HepG2 (cell line): ENCODE results near the gene ARHGEF16. TPM values are rescaled to one million over a fixed set of nuclear protein-coding genes. Genes with fewer than 3 reads are reported as not detected.

ENCODE experiments used
- CBX5 ChIP-seq: sonication (generic); formaldehyde crosslinking; IDR thresholded peaks from 2 replicates; pipeline ENCODE4 v1.4.0; 2020; ENCODE audit warnings: missing genetic modification reagents, borderline replicate concordance
- CTCF ChIP-seq: sonication (generic); formaldehyde crosslinking; IDR thresholded peaks from 2 replicates; pipeline ENCODE4 v1.5.0; 2020; ENCODE audit warnings: mild to moderate bottlenecking, missing genetic modification reagents, moderate library complexity
- MNT ChIP-seq: fragments of 450-650 bp; IDR thresholded peaks from 2 replicates; pipeline ENCODE4 v1.6.1; 2016
- NFAT5 ChIP-seq: sonication (generic); formaldehyde crosslinking; IDR thresholded peaks from 2 replicates; pipeline ENCODE4 v1.4.0; 2020; ENCODE audit warnings: missing genetic modification reagents
- NFE2L1 ChIP-seq: sonication (generic); formaldehyde crosslinking; IDR thresholded peaks from 2 replicates; pipeline ENCODE4 v1.4.0; 2020; ENCODE audit warnings: missing genetic modification reagents, mild to moderate bottlenecking, borderline replicate concordance
- PATZ1 ChIP-seq: sonication (generic); formaldehyde crosslinking; IDR thresholded peaks from 2 replicates; pipeline ENCODE4 v1.4.0; 2020; ENCODE audit warnings: missing genetic modification reagents
- STAG1 ChIP-seq: sonication (generic); formaldehyde crosslinking; IDR thresholded peaks from 2 replicates; pipeline ENCODE4 v1.4.0; 2020; ENCODE audit warnings: missing genetic modification reagents
- ZBTB7B ChIP-seq: sonication (generic); formaldehyde crosslinking; IDR thresholded peaks from 2 replicates; pipeline ENCODE4 v1.4.0; 2020; ENCODE audit warnings: missing genetic modification reagents
- ZFP36 ChIP-seq: fragments of 150-350 bp; IDR thresholded peaks from 2 replicates; pipeline ENCODE4 v1.6.1; 2018; ENCODE audit warnings: borderline replicate concordance, low read length, low read depth; ENCODE audit not compliant: partially characterized antibody
- ZNF232 ChIP-seq: sonication (generic); formaldehyde crosslinking; IDR thresholded peaks from 2 replicates; pipeline ENCODE4 v1.4.0; 2020; ENCODE audit warnings: missing genetic modification reagents, borderline replicate concordance
- ZNF253 ChIP-seq: sonication (generic); formaldehyde crosslinking; IDR thresholded peaks from 2 replicates; pipeline ENCODE4 v1.8.0; 2022; ENCODE audit warnings: mild to moderate bottlenecking, missing genetic modification reagents, borderline replicate concordance
- ZNF543 ChIP-seq: sonication (generic); formaldehyde crosslinking; IDR thresholded peaks from 2 replicates; pipeline ENCODE4 v1.4.0; 2020; ENCODE audit warnings: mild to moderate bottlenecking, missing genetic modification reagents
- ZNF580 ChIP-seq: IDR thresholded peaks from 2 replicates; pipeline ENCODE4 v1.6.1; 2016; ENCODE audit warnings: low read depth, borderline replicate concordance
- ZNF678 ChIP-seq: sonication (generic); formaldehyde crosslinking; IDR thresholded peaks from 2 replicates; pipeline ENCODE4 v1.4.0; 2020; ENCODE audit warnings: mild to moderate bottlenecking, missing genetic modification reagents
- ZNF800 ChIP-seq: sonication (generic); formaldehyde crosslinking; IDR thresholded peaks from 2 replicates; pipeline ENCODE4 v1.4.0; 2020; ENCODE audit warnings: missing genetic modification reagents
- polyA plus RNA-seq, 8 experiments: library from polyadenylated mRNA; depleted of rRNA in 3 of 8; stranded (reverse) in 7 of 8; unstranded in 1 of 8; fragments of >200 nt; fragmentation: Illumina TruSeq in 4 of 8; extraction: Trizol in 4 of 8; gene quantifications; 2 replicates each; pipeline versions ENCODE4 v1.2.1 to v1.2.3, GENCODE V29; 2011 to 2016; ENCODE audit warnings: low read depth in 4 of 8, missing spikeins in 1 of 8, mixed read lengths in 1 of 8; ENCODE audit not compliant: insufficient read depth in 1 of 8
- total RNA-seq, 5 experiments: library from RNA; depleted of rRNA; stranded (reverse); fragments of >200 nt; fragmentation: Illumina TruSeq; extraction: Trizol; gene quantifications; 2 replicates each; pipeline ENCODE4 v1.2.3, GENCODE V29; 2016; ENCODE audit warnings: low read depth in 1 of 5

Gene ARHGEF16
- total and polyA plus RNA-seq, 2 of the 13 experiments (the other 11 are each of a cell fraction or from before 2014, with no cell fraction given): 20.3 to 39.9 TPM

GRCh38 chr1:3483801-3484444, 29.5 kb downstream of the ARHGEF16 start (continued):
- TF ChIP-seq ZNF800 (CRISPR knock-in tag) (no peak), NFE2L1 (no peak), CBX5 (CRISPR knock-in tag) (no peak), ZNF253 (CRISPR knock-in tag) (no peak), ZNF232 (CRISPR knock-in tag) (0 out of 2 replicates have a peak, but pooled peaks have one; percentile 38), PATZ1 (peak; percentile 31; the same call in 1 of the 2 replicates), ZNF543 (no peak), CTCF (CRISPR knock-in tag) (peak; percentile 94), NFAT5 (CRISPR knock-in tag) (0 out of 2 replicates have a peak, but pooled peaks have one; percentile 33), ZNF678 (no peak), STAG1 (CRISPR knock-in tag) (peak; percentile 84), ZBTB7B (0 out of 2 replicates have a peak, but pooled peaks have one; percentile 31), ZFP36 (no peak), MNT (no peak), ZNF580 (CRISPR knock-in tag) (no peak; the same call in 1 of the 2 replicates)
